Activated B cell treated with CpG ODN at 0.5 μM for 24 hours (primary cell): ENCODE measurements around the gene NKD2. TPM values are rescaled to one million over a fixed set of nuclear protein-coding genes. Genes with fewer than 3 reads are reported as not detected.
"Not testable (repeated sequence)": the region's sequence is repeated elsewhere in the genome, so short reads cannot be mapped to it uniquely, and the experiment has no call there.

Experiments
- ATAC-seq: fragments of 200-7000 bp; cut with Tn5 transposase; one replicate; pipeline ENCODE4 v1.10.0; 2021; ENCODE audit warnings: low read depth, mild to moderate bottlenecking, moderate library complexity
- CTCF ChIA-PET: fragments of 350-600 bp; sonication (Branson Sonifier 250); formaldehyde crosslinking; loops from one replicate; lab custom pipeline; 2021; ENCODE audit warnings: antibody characterized with exemption; lab: Charles Lee
- POLR2A ChIA-PET: fragments of 350-600 bp; sonication (Branson Sonifier 250); formaldehyde crosslinking; loops from one replicate; lab custom pipeline; 2021; ENCODE audit warnings: antibody characterized with exemption; lab: Charles Lee
- DNase-seq: peaks from one replicate; pipeline ENCODE4 v3.0.0; 2022
- H3K27ac Mint-ChIP-seq: one replicate; pipeline ENCODE4 v1.8.0; 2020; ENCODE audit warnings: mixed read lengths
- H3K27me3 Mint-ChIP-seq: one replicate; pipeline ENCODE4 v1.8.0; 2021; ENCODE audit warnings: mixed read lengths
- H3K36me3 Mint-ChIP-seq: one replicate; pipeline ENCODE4 v1.8.0; 2021; ENCODE audit warnings: low read depth, mixed read lengths
- H3K4me1 Mint-ChIP-seq: one replicate; pipeline ENCODE4 v1.8.0; 2021; ENCODE audit warnings: mixed read lengths
- H3K4me3 Mint-ChIP-seq: one replicate; pipeline ENCODE4 v1.8.0; 2020; ENCODE audit warnings: mild to moderate bottlenecking, mixed read lengths
- H3K9me3 Mint-ChIP-seq: one replicate; pipeline ENCODE4 v1.8.0; 2020; ENCODE audit warnings: mixed read lengths
- intact Hi-C: fragments of 100-400 bp; cut with micrococcal nuclease; formaldehyde crosslinking; loops from one replicate; pipeline ENCODE4 v1.15.1; 2024
- total RNA-seq: library from RNA; stranded (reverse); gene quantifications from 2 replicates; pipeline ENCODE4 v1.2.3, GENCODE V29; 2022
- TF ChIP-seq, protein P1 (sequence below): fragments of 200-600 bp; IDR thresholded peaks from one replicate; pipeline ENCODE4 v1.8.0; 2022; ENCODE audit warnings: antibody characterized with exemption, mild to moderate bottlenecking

NKD2 gene
- total RNA-seq, 1 donor from 2014 or later, result 0.16 TPM

DNA sequence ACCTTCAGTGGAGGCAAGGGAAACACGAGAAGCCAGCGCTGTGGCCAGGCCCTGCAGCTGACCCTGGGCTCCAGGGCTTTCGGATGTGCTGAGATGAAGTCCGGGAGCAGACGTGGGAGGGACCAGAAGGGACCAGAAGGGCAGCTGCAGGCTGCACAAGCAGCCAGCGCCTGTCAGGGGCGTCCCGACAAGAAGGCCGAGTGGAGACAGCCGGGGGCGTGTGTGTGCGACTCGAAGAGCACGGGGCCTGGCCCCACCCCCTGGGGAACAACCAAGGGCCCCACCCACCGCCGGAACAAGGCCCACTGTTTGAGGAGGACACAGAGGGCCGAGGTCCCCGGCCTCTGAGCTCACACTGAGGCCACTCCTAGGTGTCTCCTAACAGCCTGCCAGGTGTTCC is 71.8 kb downstream of the NKD2 start:
- ATAC-seq (no peak), DNase-seq (no peak)
- ChIA-PET CTCF (no interaction called here), POLR2A (no interaction called here)
- Mint-ChIP-seq H3K9me3 (no peaks in the 10 kb centered on the region), H3K27ac (no peak overlapping the region), H3K36me3 (peaks cover 30% of the 10 kb centered on the region), H3K27me3 (no peaks in the 10 kb centered on the region), H3K4me3 (no peak overlapping the region), H3K4me1 (no peaks in the 10 kb centered on the region)
- intact Hi-C loops, result no loop called here
- TF ChIP-seq, protein P1, sequence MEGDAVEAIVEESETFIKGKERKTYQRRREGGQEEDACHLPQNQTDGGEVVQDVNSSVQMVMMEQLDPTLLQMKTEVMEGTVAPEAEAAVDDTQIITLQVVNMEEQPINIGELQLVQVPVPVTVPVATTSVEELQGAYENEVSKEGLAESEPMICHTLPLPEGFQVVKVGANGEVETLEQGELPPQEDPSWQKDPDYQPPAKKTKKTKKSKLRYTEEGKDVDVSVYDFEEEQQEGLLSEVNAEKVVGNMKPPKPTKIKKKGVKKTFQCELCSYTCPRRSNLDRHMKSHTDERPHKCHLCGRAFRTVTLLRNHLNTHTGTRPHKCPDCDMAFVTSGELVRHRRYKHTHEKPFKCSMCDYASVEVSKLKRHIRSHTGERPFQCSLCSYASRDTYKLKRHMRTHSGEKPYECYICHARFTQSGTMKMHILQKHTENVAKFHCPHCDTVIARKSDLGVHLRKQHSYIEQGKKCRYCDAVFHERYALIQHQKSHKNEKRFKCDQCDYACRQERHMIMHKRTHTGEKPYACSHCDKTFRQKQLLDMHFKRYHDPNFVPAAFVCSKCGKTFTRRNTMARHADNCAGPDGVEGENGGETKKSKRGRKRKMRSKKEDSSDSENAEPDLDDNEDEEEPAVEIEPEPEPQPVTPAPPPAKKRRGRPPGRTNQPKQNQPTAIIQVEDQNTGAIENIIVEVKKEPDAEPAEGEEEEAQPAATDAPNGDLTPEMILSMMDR, result no peak

- ATAC-seq, result no peak
- ChIA-PET CTCF (no interaction called here), POLR2A (no interaction called here)
- DNase-seq, result no peak
- H3K4me3 Mint-ChIP-seq, result no peak overlapping the region
- intact Hi-C loops, result no loop called here
- H3K4me1 Mint-ChIP-seq, result no peaks in the 10 kb centered on the region
- no peaks in the 10 kb centered on the region for H3K9me3 Mint-ChIP-seq
- no peaks in the 10 kb centered on the region for H3K27me3 Mint-ChIP-seq
- H3K27ac Mint-ChIP-seq, result no peak overlapping the region
- TF ChIP-seq, protein P1, result no peak
- H3K36me3 Mint-ChIP-seq, result peaks cover 27% of the 10 kb centered on the region
Measured at GRCh38 chr5:1081519-1081918, 72.9 kb downstream of the NKD2 start.

DNA sequence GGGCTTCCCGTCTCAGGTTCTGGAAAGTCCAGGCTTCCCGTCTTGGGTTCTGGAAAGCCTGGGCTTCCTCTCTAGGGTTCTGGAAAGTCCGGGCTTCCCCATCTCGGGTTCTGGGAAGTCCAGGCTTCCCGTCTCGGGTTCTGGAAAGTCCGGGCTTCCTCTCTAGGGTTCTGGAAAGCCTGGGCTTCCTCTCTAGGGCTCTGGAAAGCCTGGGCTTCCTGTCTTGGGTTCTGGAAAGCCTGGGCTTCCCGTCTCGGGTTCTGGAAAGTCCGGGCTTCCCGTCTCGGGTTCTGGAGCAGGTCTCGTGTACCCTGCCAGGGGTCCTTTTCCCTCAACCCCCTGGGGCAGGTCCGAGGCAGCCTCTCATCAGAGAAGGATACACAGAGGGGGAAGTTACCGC is 74.4 kb downstream of the NKD2 start:
- H3K4me3 Mint-ChIP-seq, H3K9me3 Mint-ChIP-seq, POLR2A ChIA-PET, H3K27me3 Mint-ChIP-seq, intact Hi-C loops, H3K4me1 Mint-ChIP-seq, DNase-seq, ATAC-seq, H3K27ac Mint-ChIP-seq, CTCF ChIA-PET: not testable (repeated sequence)
- peaks cover 34% of the 10 kb centered on the region for H3K36me3 Mint-ChIP-seq

GRCh38 chr5:1083823-1084605 is 75.4 kb downstream of the NKD2 start:
- H3K36me3 Mint-ChIP-seq, result peaks cover 31% of the 10 kb centered on the region
- ChIA-PET CTCF (no interaction called here), POLR2A (no interaction called here)
- no peak for DNase-seq
- intact Hi-C loops, result no loop called here
- TF ChIP-seq, protein P1, result no peak
- H3K27me3 Mint-ChIP-seq, result no peaks in the 10 kb centered on the region
- no peak overlapping the region for H3K27ac Mint-ChIP-seq
- H3K9me3 Mint-ChIP-seq, result no peaks in the 10 kb centered on the region
- no peaks in the 10 kb centered on the region for H3K4me1 Mint-ChIP-seq
- no peak for ATAC-seq
- H3K4me3 Mint-ChIP-seq, result no peak overlapping the region

GRCh38 chr5:1085391-1085790 is 76.8 kb downstream of the NKD2 start:
- ChIA-PET CTCF (no interaction called here), POLR2A (no interaction called here)
- no peaks in the 10 kb centered on the region for H3K4me1 Mint-ChIP-seq
- intact Hi-C loops, result no loop called here
- no peak overlapping the region for H3K27ac Mint-ChIP-seq
- no peaks in the 10 kb centered on the region for H3K27me3 Mint-ChIP-seq
- DNase-seq (no peak), ATAC-seq (no peak)
- H3K4me3 Mint-ChIP-seq, result no peak overlapping the region
- no peaks in the 10 kb centered on the region for H3K9me3 Mint-ChIP-seq
- peaks cover 35% of the 10 kb centered on the region for H3K36me3 Mint-ChIP-seq
- TF ChIP-seq, protein P1, result no peak
